Stomach (tissue), 4 donors: Measurements from ENCODE around the gene FNDC3B.

Experiments used
- CTCF ChIP-seq, 7 experiments: fragments of 450-650 bp in 4 of 7; fragments of 200-600 bp in 3 of 7; sonication (generic) in 3 of 7; IDR thresholded peaks; one replicate each; pipeline ENCODE4 v1.5.1; 2016 to 2019; ENCODE audit warnings: antibody characterized with exemption in 7 of 7, control low read depth in 2 of 7, mild to moderate bottlenecking in 1 of 7
- EP300 ChIP-seq: sonication (generic); formaldehyde crosslinking; IDR thresholded peaks from one replicate; pipeline ENCODE4 v1.6.1; 2017; ENCODE audit warnings: antibody characterized with exemption

- no peak for TF ChIP-seq EP300
- no peak for TF ChIP-seq CTCF (IDR thresholded peaks at IDR 0.05)
Observed at GRCh38 chr3:172271386-172271976, 232.1 kb downstream of the FNDC3B start.
